ENCODE data around the gene ZNF480.

GRCh38 chr19:52343548-52343947 lies 46.6 kb downstream of the ZNF480 start:
- TF ChIP-seq POLR2A (IDR thresholded peaks at IDR 0.05; ENCODE audit: low read length) (no peak), GATA1 (IDR thresholded peaks at IDR 0.05; ENCODE audit: low read depth, low read length) (no peak)
